Spleen (tissue), 11 donors: Measurements from ENCODE around the gene EPHA2. TPM values are rescaled to one million over a fixed set of nuclear protein-coding genes. Genes with fewer than 3 reads are reported as not detected.

Experiments
- DNase-seq: peaks from one replicate; pipeline ENCODE4 v3.0.0-alpha.2; 2020
- H3K27ac ChIP-seq, 8 donors: fragments of 200-600 bp; sonication (generic) in 7 of 8; 1 replicate in 4 of 8; 2 replicates in 4 of 8; pipeline versions ENCODE4 v1.5.0 to v1.8.0; 2016 to 2021; ENCODE audit warnings: inconsistent platforms in 4 of 8, mild to moderate bottlenecking in 4 of 8, moderate library complexity in 1 of 8
- H3K27me3 ChIP-seq, 7 donors: fragments of 200-600 bp; sonication (generic) in 6 of 7; replicated peaks in 1 of 7; 1 replicate in 4 of 7; 2 replicates in 3 of 7; pipeline versions ENCODE4 v1.5.0 to v1.8.0; 2016 to 2021; ENCODE audit warnings: inconsistent platforms in 3 of 7, mild to moderate bottlenecking in 1 of 7
- H3K36me3 ChIP-seq, 6 donors: fragments of 200-600 bp; sonication (generic) in 5 of 6; 1 replicate in 4 of 6; 2 replicates in 2 of 6; pipeline versions ENCODE4 v1.5.0 to v1.8.0; 2016 to 2021; ENCODE audit warnings: inconsistent platforms in 2 of 6
- H3K4me1 ChIP-seq, 6 donors: fragments of 200-600 bp; sonication (generic) in 5 of 6; 1 replicate in 3 of 6; 2 replicates in 3 of 6; pipeline versions ENCODE4 v1.5.0 to v1.8.0; 2016 to 2021; ENCODE audit warnings: inconsistent platforms in 3 of 6
- H3K4me3 ChIP-seq, 8 donors: fragments of 200-600 bp; sonication (generic) in 7 of 8; 1 replicate in 4 of 8; 2 replicates in 4 of 8; pipeline versions ENCODE4 v1.5.0 to v1.8.0; 2016 to 2021; ENCODE audit warnings: inconsistent platforms in 4 of 8, mild to moderate bottlenecking in 4 of 8, moderate library complexity in 2 of 8
- H3K9me3 ChIP-seq, 8 donors: fragments of 200-600 bp; sonication (generic) in 7 of 8; 1 replicate in 4 of 8; 2 replicates in 4 of 8; pipeline versions ENCODE4 v1.5.0 to v1.8.0; 2016 to 2021; ENCODE audit warnings: inconsistent platforms in 4 of 8
- POLR2A ChIP-seq, 3 donors: fragments of 450-650 bp; IDR thresholded peaks; one replicate each; pipeline ENCODE4 v1.5.1; 2017; ENCODE audit warnings: antibody characterized with exemption in 3 of 3, mild to moderate bottlenecking in 1 of 3
- POLR2AphosphoS5 ChIP-seq, 3 donors: sonication (generic); formaldehyde crosslinking; IDR thresholded peaks; one replicate each; pipeline ENCODE4 v1.5.1; 2017; ENCODE audit warnings: antibody characterized with exemption in 3 of 3
- WGBS, 5 donors: extraction: QIAGEN DNeasy Blood & Tissue Kit in 3 of 5; methylation state at CpG; one replicate each; pipeline versions ENCODE4 v1.1.5 to v1.1.7; 2013 to 2018; 5-methylcytosine and 5-hydroxymethylcytosine counted together
- intact Hi-C: fragments of 100-400 bp; cut with DNase I; formaldehyde crosslinking; loops from one replicate; pipeline ENCODE4 v1.15.0; 2023; ENCODE audit warnings: low total_unique reads
- polyA plus RNA-seq, 3 donors: library from polyadenylated mRNA; stranded (reverse); fragments of 200-250 nt; gene quantifications; one replicate each; pipeline ENCODE4 v1.2.1, GENCODE V29; 2013
- total RNA-seq, 7 donors: library from RNA; depleted of rRNA in 3 of 7; stranded (reverse); fragments of >200 nt in 3 of 7; fragmentation: NEBNext Ultra II Directional in 4 of 7; extraction: Animal tissue kit (Norgen Biotek cat#: 25700) in 4 of 7; gene quantifications; one replicate each; pipeline versions ENCODE4 v1.1.0 to v1.2.1, GENCODE V29; 2016 to 2021
- TF ChIP-seq, protein P1 (sequence below), 11 experiments: fragments of 200-600 bp in 7 of 11; fragments of 450-650 bp in 4 of 11; sonication (generic) in 4 of 11; IDR thresholded peaks in 8 of 11; conservative IDR thresholded peaks in 3 of 11; 1 replicate in 7 of 11; 2 replicates in 4 of 11; pipeline versions ENCODE4 v1.4.0 to v1.8.0; 2016 to 2021; ENCODE audit warnings: antibody characterized with exemption in 11 of 11, inconsistent platforms in 4 of 11, mild to moderate bottlenecking in 1 of 11
- donor health status: healthy with polysubstance abuse.
- donor health status: DM: no; HTN: no; CAD: no; lungs with moderate emphysema.
- donor health status: DM: no; HTN: no; CAD: no.
- donor health status: Bipolar disorder and iron deficiency.
- donor health status: healthy.
- donor health status: DM: no; HTN: no; CAD: no.
- donor health status: DM: yes; HTN: yes; CAD: no.

EPHA2 gene
- total and polyA plus RNA-seq, 10 donors = 2.0 to 35.7 (median 14.8) TPM

DNA sequence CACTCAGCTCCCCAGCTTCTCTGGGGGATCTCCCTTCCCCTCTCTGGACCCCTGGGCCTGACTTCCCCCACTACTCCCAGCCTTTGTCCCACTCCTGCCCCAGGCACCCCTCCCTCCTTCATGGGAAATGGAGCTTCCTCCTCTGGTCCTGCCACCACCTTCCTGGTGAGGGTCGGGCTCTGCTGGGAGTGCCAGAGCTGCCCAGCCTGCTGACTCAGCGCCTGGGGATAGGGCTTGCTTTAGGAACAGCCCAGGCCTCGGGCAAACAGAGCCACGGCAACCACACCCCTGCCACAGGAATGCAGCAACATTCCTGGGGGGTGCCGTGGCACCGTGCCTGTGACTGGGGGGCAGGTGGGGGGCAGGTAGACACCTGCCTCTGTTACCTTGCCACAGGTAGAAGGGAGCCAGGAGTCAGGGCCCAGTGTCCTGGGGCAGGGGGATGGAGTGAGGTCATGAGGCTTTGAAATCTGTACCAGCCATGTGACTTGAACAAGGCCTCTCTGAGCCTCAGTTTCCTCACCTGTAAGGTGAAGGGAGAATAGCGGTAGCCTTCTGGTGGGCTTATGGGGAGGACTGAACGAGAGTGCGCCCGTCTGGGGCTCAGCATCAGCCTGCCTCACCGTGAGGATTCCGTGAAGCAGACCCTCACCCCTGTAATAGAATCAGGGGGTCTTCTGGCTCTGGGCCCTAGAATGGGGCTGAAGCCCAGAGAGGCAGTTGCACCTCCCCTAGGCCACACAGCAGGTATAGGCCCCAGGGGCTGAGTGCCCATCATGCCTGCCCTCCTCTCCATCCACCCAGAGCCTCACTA, 17.8 kb upstream of the EPHA2 start:
- WGBS, 5 donors = 19 to 62% (median 49%) methylated on average over 5 to 12 of the region's 12 CpGs
- H3K4me1 ChIP-seq = peaks cover 14 to 54% (median 40%) of the 10 kb centered on the region in 6 donors
- no peaks in the 10 kb centered on the region for H3K36me3 ChIP-seq
- H3K27ac ChIP-seq = peak overlapping the region in 7 of 8 donors; percentile 17 to 74 (median 60)
- H3K4me3 ChIP-seq = no peak overlapping the region
- H3K27me3 ChIP-seq = peaks cover 0 to 45% (median 0%) of the 10 kb centered on the region in 7 donors
- intact Hi-C loops = no loop called here
- no peak for DNase-seq
- no peaks in the 10 kb centered on the region for H3K9me3 ChIP-seq
- TF ChIP-seq POLR2A (IDR thresholded peaks at IDR 0.05) = no peak
- TF ChIP-seq POLR2AphosphoS5 (IDR thresholded peaks at IDR 0.05) = peak in 2 of 3 donors; percentile 59 to 64
- TF ChIP-seq, protein P1, sequence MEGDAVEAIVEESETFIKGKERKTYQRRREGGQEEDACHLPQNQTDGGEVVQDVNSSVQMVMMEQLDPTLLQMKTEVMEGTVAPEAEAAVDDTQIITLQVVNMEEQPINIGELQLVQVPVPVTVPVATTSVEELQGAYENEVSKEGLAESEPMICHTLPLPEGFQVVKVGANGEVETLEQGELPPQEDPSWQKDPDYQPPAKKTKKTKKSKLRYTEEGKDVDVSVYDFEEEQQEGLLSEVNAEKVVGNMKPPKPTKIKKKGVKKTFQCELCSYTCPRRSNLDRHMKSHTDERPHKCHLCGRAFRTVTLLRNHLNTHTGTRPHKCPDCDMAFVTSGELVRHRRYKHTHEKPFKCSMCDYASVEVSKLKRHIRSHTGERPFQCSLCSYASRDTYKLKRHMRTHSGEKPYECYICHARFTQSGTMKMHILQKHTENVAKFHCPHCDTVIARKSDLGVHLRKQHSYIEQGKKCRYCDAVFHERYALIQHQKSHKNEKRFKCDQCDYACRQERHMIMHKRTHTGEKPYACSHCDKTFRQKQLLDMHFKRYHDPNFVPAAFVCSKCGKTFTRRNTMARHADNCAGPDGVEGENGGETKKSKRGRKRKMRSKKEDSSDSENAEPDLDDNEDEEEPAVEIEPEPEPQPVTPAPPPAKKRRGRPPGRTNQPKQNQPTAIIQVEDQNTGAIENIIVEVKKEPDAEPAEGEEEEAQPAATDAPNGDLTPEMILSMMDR (IDR thresholded peaks at IDR 0.05 in 8 of 11, conservative IDR thresholded peaks at IDR 0.05 in 3 of 11) = no peak

DNA sequence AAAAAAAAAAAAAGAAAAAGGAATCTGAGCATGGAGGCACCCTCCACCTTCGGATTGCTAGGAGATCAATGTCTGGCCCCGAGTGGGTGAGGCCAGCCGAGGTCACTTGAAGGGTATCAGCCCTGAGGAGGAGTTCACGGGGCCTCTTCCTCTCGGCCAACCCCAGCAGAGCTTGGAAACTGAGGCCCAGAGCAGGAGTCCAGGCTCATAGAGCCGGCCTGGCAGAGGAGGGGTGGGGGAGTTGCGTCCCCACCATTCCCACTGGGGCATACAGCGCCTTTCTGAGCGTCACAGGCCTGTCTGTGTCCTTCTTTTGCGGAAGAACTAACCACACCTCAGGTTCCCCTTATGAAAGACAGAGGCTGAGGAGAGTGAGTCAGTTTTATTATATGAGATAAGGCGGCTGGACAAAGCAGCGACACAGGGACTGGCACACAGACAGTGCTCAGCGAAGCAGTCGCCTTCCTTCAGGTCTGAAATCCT, 17.1 kb upstream of the EPHA2 start:
- H3K27me3 ChIP-seq = peaks cover 0 to 51% (median 0%) of the 10 kb centered on the region in 7 donors
- no peak for DNase-seq
- 39 to 60% (median 50%) methylated on average over 14 of the region's 14 CpGs for WGBS, 5 donors

DNA sequence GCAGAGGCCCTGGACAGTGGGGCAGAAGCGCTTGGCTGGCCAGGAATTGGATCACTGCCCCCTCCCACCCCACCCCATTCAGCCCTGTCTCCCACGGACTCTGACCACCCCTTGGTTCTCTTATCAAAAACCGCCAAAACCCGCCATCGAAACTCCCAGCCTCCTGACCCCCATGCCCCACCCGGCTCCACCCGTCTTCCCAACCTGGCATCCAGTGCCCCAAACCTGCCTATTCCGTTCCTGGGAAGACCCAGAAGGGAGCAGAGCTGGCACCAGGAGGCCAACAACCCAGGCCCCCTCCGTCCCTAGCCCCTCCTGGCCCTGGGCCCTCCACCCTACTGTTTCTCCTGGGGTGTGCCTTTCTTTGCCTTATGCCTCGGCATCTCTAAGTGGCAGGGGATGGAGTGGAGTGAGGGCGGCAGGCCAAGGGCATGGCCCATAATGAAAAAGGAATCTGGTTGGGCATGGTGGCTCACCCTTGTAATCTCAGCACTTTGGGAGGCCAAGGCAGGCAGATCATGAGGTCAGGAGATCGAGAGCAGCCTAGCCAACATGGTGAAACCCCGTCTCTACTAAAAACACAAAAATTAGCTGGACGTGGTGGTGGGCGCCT, 16.5 kb upstream of the EPHA2 start:
- Histone ChIP-seq H3K36me3 (no peaks in the 10 kb centered on the region), H3K4me3 (no peak overlapping the region), H3K9me3 (no peaks in the 10 kb centered on the region), H3K27ac (no peak overlapping the region), H3K4me1 (peaks cover 17 to 67% (median 54%) of the 10 kb centered on the region in 6 donors), H3K27me3 (peaks cover 0 to 58% (median 0%) of the 10 kb centered on the region in 7 donors)
- intact Hi-C loops = no loop called here
- no peak for DNase-seq
- TF ChIP-seq POLR2A (IDR thresholded peaks at IDR 0.05) = no peak
- no peak for TF ChIP-seq POLR2AphosphoS5 (IDR thresholded peaks at IDR 0.05)
- TF ChIP-seq, protein P1 (IDR thresholded peaks at IDR 0.05 in 8 of 11, conservative IDR thresholded peaks at IDR 0.05 in 3 of 11) = no peak
- 86 to 88% (median 86%) methylated on average over 15 of the region's 15 CpGs for WGBS, 5 donors

More for the DNA sequence above, 17.1 kb upstream of the EPHA2 start:
- no peak overlapping the region for H3K4me3 ChIP-seq
- H3K4me1 ChIP-seq = peaks cover 17 to 61% (median 47%) of the 10 kb centered on the region in 6 donors
- H3K36me3 ChIP-seq = no peaks in the 10 kb centered on the region
- intact Hi-C loops = no loop called here
- no peak for TF ChIP-seq POLR2AphosphoS5 (IDR thresholded peaks at IDR 0.05)
- peak overlapping the region in 7 of 8 donors; percentile 17 to 74 (median 60) for H3K27ac ChIP-seq
- no peaks in the 10 kb centered on the region for H3K9me3 ChIP-seq

DNA sequence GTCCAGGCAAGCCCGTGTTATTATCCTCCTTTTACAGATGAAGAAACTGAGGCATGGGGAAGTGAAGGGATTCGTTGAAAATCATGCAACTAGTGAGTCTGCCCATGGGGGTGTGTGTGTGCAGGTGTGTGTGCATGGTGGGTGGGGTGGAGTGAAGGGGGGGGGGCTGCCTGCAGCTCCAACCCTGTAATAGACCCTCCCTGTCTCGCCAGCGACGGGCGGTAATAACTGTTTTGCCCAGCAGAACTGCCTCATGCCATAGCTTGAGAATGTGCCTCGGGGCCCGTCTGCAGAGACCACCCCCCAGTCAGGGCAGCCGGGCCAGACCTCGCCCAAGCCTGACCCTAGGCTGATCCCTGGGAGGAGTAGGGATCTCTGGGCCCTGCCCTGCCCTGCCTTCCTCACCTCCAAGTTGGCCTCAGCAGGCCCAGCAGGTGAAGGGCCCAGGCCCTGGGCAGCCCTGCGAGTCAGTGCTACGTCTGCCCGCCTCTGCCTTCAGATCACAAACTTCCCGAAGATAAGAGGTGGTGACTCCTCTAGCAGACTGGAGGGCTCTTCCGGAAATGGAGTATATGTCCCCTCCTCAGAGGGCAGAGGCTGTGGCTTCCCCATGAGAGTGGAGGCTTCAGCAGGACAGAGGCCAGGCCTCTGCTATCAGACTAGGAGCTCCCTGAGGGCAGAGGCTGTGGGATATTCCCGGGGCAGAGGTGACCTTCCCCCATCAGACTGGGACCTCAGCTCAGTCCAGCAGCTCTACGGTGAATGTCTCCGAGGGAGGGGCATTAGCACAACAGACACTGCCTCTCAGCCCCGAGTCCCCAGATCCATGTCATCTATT, 15.7 kb upstream of the EPHA2 start:
- H3K27me3 ChIP-seq = peaks cover 0 to 62% (median 0%) of the 10 kb centered on the region in 7 donors
- TF ChIP-seq POLR2AphosphoS5 (IDR thresholded peaks at IDR 0.05) (no peak), POLR2A (IDR thresholded peaks at IDR 0.05) (no peak)
- TF ChIP-seq, protein P1 (IDR thresholded peaks at IDR 0.05 in 8 of 11, conservative IDR thresholded peaks at IDR 0.05 in 3 of 11) = no peak
- peaks cover 17 to 64% (median 56%) of the 10 kb centered on the region in 6 donors for H3K4me1 ChIP-seq
- intact Hi-C loops = no loop called here
- DNase-seq = no peak
- no peaks in the 10 kb centered on the region for H3K9me3 ChIP-seq
- H3K27ac ChIP-seq = no peak overlapping the region
- 86 to 96% (median 92%) methylated on average over 14 to 19 of the region's 19 CpGs for WGBS, 5 donors
- no peaks in the 10 kb centered on the region for H3K36me3 ChIP-seq
- no peak overlapping the region for H3K4me3 ChIP-seq
